Measurements from ENCODE around the gene RASGRP2.

RASGRP2 gene

GRCh38 chr11:64774144-64774543, 30.2 kb upstream of the RASGRP2 start:
- no peak for TF ChIP-seq CREB5 (CRISPR knock-in tag; IDR thresholded peaks at IDR 0.05; ENCODE audit: low read depth)
- no peak for TF ChIP-seq OSR1 (CRISPR knock-in tag; IDR thresholded peaks at IDR 0.05)
- TF ChIP-seq BACH2 (CRISPR knock-in tag; IDR thresholded peaks at IDR 0.05; ENCODE audit: borderline replicate concordance), result no peak
- no peak for TF ChIP-seq GLIS3 (CRISPR knock-in tag; IDR thresholded peaks at IDR 0.05)
- no peak for TF ChIP-seq ARNTL (CRISPR knock-in tag; IDR thresholded peaks at IDR 0.05; ENCODE audit: borderline replicate concordance, low read depth)
- no peak for TF ChIP-seq PATZ1 (CRISPR knock-in tag; IDR thresholded peaks at IDR 0.05; ENCODE audit: borderline replicate concordance)
- no peak for TF ChIP-seq ZNF8 (CRISPR knock-in tag; IDR thresholded peaks at IDR 0.05)
- no peak for TF ChIP-seq ZNF565 (CRISPR knock-in tag; conservative IDR thresholded peaks at IDR 0.05; ENCODE audit: low read depth)
- no peak for TF ChIP-seq ZFP3 (CRISPR knock-in tag; IDR thresholded peaks at IDR 0.05)

GRCh38 chr11:64772303-64773018, 28.5 kb upstream of the RASGRP2 start:
- TF ChIP-seq ZNF8 (CRISPR knock-in tag; IDR thresholded peaks at IDR 0.05), result no peak
- no peak for TF ChIP-seq PATZ1 (CRISPR knock-in tag; IDR thresholded peaks at IDR 0.05; ENCODE audit: borderline replicate concordance)
- TF ChIP-seq OSR1 (CRISPR knock-in tag; IDR thresholded peaks at IDR 0.05), result no peak
- TF ChIP-seq CSRNP3 (CRISPR knock-in tag; IDR thresholded peaks at IDR 0.05), result no peak
- no peak for TF ChIP-seq ZNF70 (CRISPR knock-in tag; IDR thresholded peaks at IDR 0.05)
- no peak for TF ChIP-seq TOX (CRISPR knock-in tag; IDR thresholded peaks at IDR 0.05; ENCODE audit: borderline replicate concordance)
- no peak for TF ChIP-seq TSHZ2 (CRISPR knock-in tag; IDR thresholded peaks at IDR 0.05)
- TF ChIP-seq CSDC2 (CRISPR knock-in tag; IDR thresholded peaks at IDR 0.05), result no peak
- no peak for TF ChIP-seq ZC3H10 (CRISPR knock-in tag; IDR thresholded peaks at IDR 0.05)
- no peak for TF ChIP-seq RARB (CRISPR knock-in tag; IDR thresholded peaks at IDR 0.05)
- no peak for TF ChIP-seq ISL1 (CRISPR knock-in tag; IDR thresholded peaks at IDR 0.05)
- no peak for TF ChIP-seq POU6F1 (CRISPR knock-in tag; IDR thresholded peaks at IDR 0.05; ENCODE audit: borderline replicate concordance, low read depth)
- TF ChIP-seq TCF4 (CRISPR knock-in tag; IDR thresholded peaks at IDR 0.05; ENCODE audit: borderline replicate concordance), result no peak
- TF ChIP-seq PPARA (CRISPR knock-in tag; IDR thresholded peaks at IDR 0.05; ENCODE audit: borderline replicate concordance), result no peak
- no peak for TF ChIP-seq SNAI2 (CRISPR knock-in tag; IDR thresholded peaks at IDR 0.05)
- no peak for TF ChIP-seq ESRRG (CRISPR knock-in tag; IDR thresholded peaks at IDR 0.05)
- TF ChIP-seq BACH2 (CRISPR knock-in tag; IDR thresholded peaks at IDR 0.05; ENCODE audit: borderline replicate concordance), result no peak
- ATAC-seq, result no peak

More at GRCh38 chr11:64774144-64774543, 30.2 kb upstream of the RASGRP2 start:
- ATAC-seq, result no peak

Data from SK-N-SH treated with all-trans-retinoic acid at 6 μM for 48 hours (cell line).